Prostate gland (tissue), 2 donors: ENCODE results near the gene ATP9B.

Source experiments
- CTCF ChIP-seq, 4 experiments: fragments of 200-600 bp in 2 of 4; fragments of 450-650 bp in 2 of 4; sonication (generic) in 2 of 4; IDR thresholded peaks; 1 replicate in 3 of 4; 2 replicates in 1 of 4; pipeline ENCODE4 v1.5.1; 2016 to 2019; ENCODE audit warnings: antibody characterized with exemption in 4 of 4, mild to moderate bottlenecking in 2 of 4, moderate library complexity in 2 of 4
- POLR2A ChIP-seq: fragments of 450-650 bp; IDR thresholded peaks from one replicate; pipeline ENCODE4 v1.6.1; 2016; ENCODE audit warnings: antibody characterized with exemption, mild to moderate bottlenecking

DNA sequence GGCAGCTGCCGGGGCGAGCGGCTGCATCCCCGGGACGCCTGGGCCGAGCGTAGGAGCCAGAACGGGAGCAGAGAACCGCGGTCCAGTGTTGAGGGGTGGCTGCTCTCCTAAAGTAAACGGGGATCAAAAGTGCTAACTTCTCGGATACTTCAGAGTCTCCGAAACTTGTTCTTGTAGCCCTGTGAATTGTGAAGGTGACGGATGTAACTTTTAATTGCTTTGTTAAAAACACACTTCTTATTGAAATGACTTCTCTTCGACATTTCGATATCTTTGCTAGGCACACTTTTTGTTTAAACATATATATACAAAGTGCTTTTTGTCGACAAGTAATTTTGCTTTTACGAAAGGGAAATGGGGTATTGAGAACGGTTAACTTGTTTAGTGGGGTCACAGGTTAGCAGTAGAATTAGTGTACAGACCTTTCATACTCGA is 540 bp downstream of the ATP9B start:
- TF ChIP-seq CTCF (IDR thresholded peaks at IDR 0.05) = no peak
- TF ChIP-seq POLR2A = no peak
